ENCODE results near the gene TMEM106A. TPM values are rescaled to one million over a fixed set of nuclear protein-coding genes. Genes with fewer than 3 reads are reported as not detected.

Gene TMEM106A
- total and polyA plus RNA-seq, 9 of the 15 experiments (the other 6 are each of a cell fraction or from before 2014, with no cell fraction given), result 0.03 to 0.29 (median 0.15) TPM

DNA sequence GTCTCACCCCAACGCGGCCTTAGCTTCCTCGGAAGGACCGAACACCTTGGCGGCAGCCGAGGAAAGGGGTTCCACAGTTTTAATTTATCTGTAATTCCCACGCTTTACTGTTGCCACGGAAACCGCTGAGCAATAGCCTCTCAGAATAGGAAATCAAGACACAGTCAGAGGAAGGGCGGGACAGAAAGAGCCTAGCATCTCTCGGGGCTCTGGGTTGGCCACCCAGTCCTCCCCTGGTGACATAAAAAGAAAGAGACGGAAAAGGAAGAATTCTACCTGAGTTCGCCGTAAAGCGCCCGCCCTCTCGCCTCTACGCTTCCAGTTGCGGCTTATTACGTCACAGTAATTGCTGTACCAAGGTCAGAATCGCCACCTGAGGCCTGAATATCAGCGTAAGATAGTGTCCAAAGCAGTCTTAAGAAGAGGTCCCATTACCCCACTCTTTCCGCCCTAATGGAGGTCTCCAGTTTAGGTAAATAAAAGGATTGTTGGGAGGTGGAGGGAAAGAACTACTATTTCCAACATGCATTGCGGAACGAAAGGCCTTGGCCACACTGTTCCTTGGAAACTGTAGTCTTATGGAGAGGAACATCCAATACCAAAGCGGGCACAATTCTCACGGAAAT, 41.4 kb upstream of the TMEM106A start (continued):
- peak in 1 of 3 experiments; percentile 8 for TF ChIP-seq YY1 (IDR thresholded peaks at IDR 0.05; ENCODE audit: borderline replicate concordance in 1 of 3, control insufficient read depth in 1 of 3, extremely low read depth in 1 of 3, insufficient read depth in 3 of 3, insufficient read length in 1 of 3, insufficient replicate concordance in 2 of 3, low read depth in 1 of 3, low read length in 2 of 3)
- TF ChIP-seq KLF10 (CRISPR knock-in tag; IDR thresholded peaks at IDR 0.05), result no peak
- TF ChIP-seq, protein P1, sequence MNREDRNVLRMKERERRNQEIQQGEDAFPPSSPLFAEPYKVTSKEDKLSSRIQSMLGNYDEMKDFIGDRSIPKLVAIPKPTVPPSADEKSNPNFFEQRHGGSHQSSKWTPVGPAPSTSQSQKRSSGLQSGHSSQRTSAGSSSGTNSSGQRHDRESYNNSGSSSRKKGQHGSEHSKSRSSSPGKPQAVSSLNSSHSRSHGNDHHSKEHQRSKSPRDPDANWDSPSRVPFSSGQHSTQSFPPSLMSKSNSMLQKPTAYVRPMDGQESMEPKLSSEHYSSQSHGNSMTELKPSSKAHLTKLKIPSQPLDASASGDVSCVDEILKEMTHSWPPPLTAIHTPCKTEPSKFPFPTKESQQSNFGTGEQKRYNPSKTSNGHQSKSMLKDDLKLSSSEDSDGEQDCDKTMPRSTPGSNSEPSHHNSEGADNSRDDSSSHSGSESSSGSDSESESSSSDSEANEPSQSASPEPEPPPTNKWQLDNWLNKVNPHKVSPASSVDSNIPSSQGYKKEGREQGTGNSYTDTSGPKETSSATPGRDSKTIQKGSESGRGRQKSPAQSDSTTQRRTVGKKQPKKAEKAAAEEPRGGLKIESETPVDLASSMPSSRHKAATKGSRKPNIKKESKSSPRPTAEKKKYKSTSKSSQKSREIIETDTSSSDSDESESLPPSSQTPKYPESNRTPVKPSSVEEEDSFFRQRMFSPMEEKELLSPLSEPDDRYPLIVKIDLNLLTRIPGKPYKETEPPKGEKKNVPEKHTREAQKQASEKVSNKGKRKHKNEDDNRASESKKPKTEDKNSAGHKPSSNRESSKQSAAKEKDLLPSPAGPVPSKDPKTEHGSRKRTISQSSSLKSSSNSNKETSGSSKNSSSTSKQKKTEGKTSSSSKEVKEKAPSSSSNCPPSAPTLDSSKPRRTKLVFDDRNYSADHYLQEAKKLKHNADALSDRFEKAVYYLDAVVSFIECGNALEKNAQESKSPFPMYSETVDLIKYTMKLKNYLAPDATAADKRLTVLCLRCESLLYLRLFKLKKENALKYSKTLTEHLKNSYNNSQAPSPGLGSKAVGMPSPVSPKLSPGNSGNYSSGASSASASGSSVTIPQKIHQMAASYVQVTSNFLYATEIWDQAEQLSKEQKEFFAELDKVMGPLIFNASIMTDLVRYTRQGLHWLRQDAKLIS (CRISPR knock-in tag; IDR thresholded peaks at IDR 0.05), result peak; percentile 69; the same call in 1 of the 2 replicates
- TF ChIP-seq MAZ (CRISPR knock-in tag; conservative IDR thresholded peaks at IDR 0.05 in 1 of 2, IDR thresholded peaks at IDR 0.05 in 1 of 2), result no peak
- no peak for TF ChIP-seq RBFOX2 (IDR thresholded peaks at IDR 0.05; ENCODE audit: low read depth, low read length)
- TF ChIP-seq HEY1 (CRISPR knock-in tag; IDR thresholded peaks at IDR 0.05; ENCODE audit: borderline replicate concordance), result no peak
- peak; percentile 77 for TF ChIP-seq CEBPG (CRISPR knock-in tag; IDR thresholded peaks at IDR 0.05)
- peak; percentile 84 to 93 for TF ChIP-seq CEBPG (tag; conservative IDR thresholded peaks at IDR 0.05 in 1 of 2, IDR thresholded peaks at IDR 0.05 in 1 of 2)
- peak; percentile 87 for TF ChIP-seq PHF20 (IDR thresholded peaks at IDR 0.05; ENCODE audit: partially characterized antibody)
- peak; percentile 73 for TF ChIP-seq ATF1 (CRISPR knock-in tag; IDR thresholded peaks at IDR 0.05)
- TF ChIP-seq ATF1 (tag; IDR thresholded peaks at IDR 0.05), result peak; percentile 99
- peak; percentile 48; the same call in 1 of the 2 replicates for TF ChIP-seq KDM2B (CRISPR knock-in tag; IDR thresholded peaks at IDR 0.05)
- peak; percentile 17 for TF ChIP-seq EGR1 (conservative IDR thresholded peaks at IDR 0.05)
- peak; percentile 37; the same call in 1 of the 2 replicates for TF ChIP-seq EP300 (IDR thresholded peaks at IDR 0.05; ENCODE audit: low read length)
- TF ChIP-seq, protein P2, sequence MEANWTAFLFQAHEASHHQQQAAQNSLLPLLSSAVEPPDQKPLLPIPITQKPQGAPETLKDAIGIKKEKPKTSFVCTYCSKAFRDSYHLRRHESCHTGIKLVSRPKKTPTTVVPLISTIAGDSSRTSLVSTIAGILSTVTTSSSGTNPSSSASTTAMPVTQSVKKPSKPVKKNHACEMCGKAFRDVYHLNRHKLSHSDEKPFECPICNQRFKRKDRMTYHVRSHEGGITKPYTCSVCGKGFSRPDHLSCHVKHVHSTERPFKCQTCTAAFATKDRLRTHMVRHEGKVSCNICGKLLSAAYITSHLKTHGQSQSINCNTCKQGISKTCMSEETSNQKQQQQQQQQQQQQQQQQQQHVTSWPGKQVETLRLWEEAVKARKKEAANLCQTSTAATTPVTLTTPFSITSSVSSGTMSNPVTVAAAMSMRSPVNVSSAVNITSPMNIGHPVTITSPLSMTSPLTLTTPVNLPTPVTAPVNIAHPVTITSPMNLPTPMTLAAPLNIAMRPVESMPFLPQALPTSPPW (CRISPR knock-in tag; IDR thresholded peaks at IDR 0.05), result peak; percentile 62; the same call in 1 of the 2 replicates
- no peak for TF ChIP-seq ZNF175 (CRISPR knock-in tag; IDR thresholded peaks at IDR 0.05; ENCODE audit: low read depth)
- TF ChIP-seq, protein P3, sequence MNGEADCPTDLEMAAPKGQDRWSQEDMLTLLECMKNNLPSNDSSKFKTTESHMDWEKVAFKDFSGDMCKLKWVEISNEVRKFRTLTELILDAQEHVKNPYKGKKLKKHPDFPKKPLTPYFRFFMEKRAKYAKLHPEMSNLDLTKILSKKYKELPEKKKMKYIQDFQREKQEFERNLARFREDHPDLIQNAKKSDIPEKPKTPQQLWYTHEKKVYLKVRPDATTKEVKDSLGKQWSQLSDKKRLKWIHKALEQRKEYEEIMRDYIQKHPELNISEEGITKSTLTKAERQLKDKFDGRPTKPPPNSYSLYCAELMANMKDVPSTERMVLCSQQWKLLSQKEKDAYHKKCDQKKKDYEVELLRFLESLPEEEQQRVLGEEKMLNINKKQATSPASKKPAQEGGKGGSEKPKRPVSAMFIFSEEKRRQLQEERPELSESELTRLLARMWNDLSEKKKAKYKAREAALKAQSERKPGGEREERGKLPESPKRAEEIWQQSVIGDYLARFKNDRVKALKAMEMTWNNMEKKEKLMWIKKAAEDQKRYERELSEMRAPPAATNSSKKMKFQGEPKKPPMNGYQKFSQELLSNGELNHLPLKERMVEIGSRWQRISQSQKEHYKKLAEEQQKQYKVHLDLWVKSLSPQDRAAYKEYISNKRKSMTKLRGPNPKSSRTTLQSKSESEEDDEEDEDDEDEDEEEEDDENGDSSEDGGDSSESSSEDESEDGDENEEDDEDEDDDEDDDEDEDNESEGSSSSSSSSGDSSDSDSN (IDR thresholded peaks at IDR 0.05; ENCODE audit: borderline replicate concordance in 1 of 2, low read depth in 2 of 2, low read length in 2 of 2), result no peak
- no peak for TF ChIP-seq YBX1 (IDR thresholded peaks at IDR 0.05)
- TF ChIP-seq HMG20A (CRISPR knock-in tag; conservative IDR thresholded peaks at IDR 0.05), result no peak

Data from K562 (cell line).